T-helper 2 cell treated with Interferon-gamma antibody and Interleukin-4, amounts not matched to agents 100 ng/mL and 5 ng/mL, for 36 hours (primary cell): ENCODE results near the gene APH1A. TPM values are rescaled to one million over a fixed set of nuclear protein-coding genes. Genes with fewer than 3 reads are reported as not detected.
"Not testable (repeated sequence)": the region's sequence is repeated elsewhere in the genome, so short reads cannot be mapped to it uniquely, and the experiment has no call there.

Source experiments
- intact Hi-C: fragments of 100-400 bp; cut with micrococcal nuclease; formaldehyde crosslinking; loops from one replicate; pipeline ENCODE4 v1.15.1; 2023
- total RNA-seq: library from RNA; stranded (reverse); gene quantifications from 2 replicates; pipeline ENCODE4 v1.2.3, GENCODE V29; 2022

APH1A gene
- total RNA-seq, 1 donor from 2014 or later: 136 TPM

DNA sequence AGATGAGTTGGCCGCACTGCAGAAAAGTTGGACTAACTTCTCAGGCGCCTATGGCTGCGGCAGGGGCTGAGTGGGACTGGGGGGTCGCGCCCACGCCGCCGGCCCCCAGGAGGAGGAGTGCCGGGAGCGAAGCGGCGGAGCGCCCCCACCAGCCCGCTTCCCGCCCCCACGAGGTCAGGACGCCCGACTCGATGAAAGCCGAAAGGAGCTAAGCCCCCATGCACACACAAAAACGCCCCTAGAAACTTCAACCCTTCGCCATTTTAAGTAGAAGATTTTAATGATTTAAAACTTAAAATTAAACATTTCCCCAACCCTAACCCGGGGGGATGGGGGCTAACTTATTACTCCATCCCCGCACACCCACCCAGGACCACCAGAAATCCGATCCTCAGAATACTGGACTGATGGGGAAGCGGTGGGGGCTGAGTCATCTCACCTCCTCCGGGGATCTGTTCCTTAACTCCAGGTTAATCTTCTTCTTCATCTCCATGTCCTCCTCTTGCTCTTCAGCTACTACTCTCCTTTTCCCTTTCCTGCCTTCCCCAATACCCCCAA, 33.4 kb downstream of the APH1A start:
- intact Hi-C loops: loop anchor here (2.0 to 10.0 kb wide), 3 partner anchors 57 to 389 kb away; partner anchors contain the start of genes ENSA and MRPS21

DNA sequence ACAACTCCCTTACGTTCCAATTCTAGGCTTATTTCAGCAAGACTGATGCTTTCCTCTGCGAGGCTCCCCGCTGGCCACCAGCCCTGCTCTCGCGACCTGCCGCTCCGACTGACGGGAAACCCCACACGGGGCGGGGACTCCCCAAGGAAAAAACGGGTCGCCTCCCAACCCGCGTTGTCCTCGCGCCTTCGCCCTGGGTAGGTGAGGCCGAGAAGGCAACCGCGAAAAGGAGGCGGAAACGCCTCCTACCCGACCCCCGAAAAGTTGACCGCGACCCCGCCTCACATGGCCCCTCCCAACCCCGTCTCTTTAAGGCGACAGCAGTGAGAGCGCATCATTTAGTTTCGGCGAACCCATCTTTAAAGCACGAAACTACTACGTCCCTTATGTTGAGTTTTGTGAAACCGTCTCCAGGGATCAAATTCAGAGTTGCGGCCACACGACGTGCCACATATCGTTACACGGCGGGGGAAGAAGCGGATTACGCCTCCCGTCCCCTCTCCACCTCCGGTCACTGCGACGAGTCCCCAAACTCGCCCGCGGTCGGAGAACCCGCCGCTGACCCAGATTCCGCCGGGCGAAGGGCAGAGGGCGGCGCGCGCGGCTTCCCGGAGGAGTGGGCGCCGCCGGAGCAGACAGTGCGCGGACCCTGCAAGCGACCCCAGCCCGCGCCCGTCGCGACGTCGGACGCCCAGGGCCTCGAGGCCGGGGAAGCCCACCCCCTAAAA, 34.1 kb downstream of the APH1A start:
- intact Hi-C loops: loop anchor here (1.0 to 10.0 kb wide), 4 partner anchors 21 to 390 kb away; partner anchors contain the start of genes ENSA and MRPS21

DNA sequence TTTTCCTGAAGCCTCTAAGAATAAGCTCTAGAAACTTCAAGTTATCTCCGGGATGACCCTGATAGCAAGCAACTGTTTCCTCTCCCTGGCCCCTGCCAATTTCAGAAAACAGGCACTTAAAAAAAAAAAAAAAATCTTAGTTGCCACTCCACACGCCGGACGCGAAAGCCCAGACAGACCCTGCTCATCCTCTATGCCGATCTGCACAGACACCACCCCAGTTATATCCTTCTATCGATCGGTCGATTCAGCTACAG, 34.6 kb downstream of the APH1A start:
- intact Hi-C loops: loop anchor here (1.0 to 10.0 kb wide), 3 partner anchors 21 to 391 kb away; partner anchors contain the start of gene ENSA

DNA sequence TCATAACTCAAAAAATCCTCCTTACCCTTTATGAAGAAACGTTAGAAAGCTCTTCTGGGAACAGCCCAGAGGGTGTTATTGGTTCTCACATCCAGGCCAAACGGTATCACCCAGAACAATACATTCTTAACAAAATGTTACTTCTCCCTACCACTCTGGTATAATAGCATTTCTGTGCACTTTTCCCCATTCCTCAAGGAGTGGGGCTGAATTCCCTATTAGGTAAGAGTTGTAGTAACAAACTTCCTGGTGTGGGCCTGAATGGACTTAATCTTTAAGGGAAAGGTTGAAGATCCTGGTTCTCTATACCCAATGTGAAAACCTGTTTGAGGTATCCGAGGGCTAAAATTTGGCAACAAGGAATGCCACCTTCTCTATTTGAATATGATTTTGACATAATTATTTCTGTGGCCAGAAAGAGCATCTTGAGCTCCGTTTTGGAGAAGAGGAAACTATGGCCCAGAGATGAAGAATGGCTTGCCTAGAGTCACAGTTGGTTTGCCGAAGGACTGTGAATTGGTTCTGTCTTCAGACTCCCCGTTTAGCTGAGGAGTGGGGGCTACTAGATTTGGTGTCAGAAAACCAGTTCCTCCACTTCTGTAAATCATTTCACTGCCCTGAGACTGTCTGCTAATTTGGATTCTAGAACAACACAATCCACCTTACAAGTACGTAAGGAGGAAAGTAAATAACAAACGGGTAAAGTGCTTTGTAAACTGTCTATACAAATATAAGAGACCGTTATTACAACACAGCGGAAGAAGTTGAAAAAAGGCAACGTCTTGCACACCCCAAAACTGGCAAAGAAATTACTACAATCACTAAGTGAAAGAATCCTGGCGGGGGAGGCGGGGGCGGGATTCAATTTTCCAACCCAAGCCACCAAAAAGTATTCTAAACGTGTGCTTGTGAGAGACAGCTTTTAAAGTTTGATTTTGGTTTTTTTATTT, 35.2 kb downstream of the APH1A start:
- intact Hi-C loops: loop anchor here (1.0 to 10.0 kb wide), 3 partner anchors 20 to 391 kb away; partner anchors contain the start of gene ENSA

DNA sequence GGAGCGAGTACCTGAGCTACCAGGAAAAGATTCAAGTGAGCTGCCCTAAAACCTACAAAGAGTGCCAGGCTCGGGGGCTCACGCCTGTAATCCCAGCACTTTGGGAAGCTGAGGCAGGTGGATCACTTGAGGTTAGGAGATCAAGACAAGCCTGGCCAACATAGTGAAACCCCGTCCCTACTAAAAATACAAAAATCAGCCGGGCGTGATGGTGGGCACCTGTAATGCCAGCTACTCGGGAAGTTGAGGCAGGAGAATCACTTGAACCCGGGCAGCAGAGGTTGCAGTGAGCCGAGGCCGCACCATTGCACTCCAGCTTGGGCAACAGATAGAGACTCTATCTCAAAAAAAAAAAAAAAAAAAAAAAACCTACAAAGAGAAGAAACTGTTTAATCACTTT, 35.9 kb downstream of the APH1A start:
- intact Hi-C loops: loop anchor here (10.0 kb wide), 1 partner anchor 392 kb away; the partner anchor contains the start of gene ENSA

DNA sequence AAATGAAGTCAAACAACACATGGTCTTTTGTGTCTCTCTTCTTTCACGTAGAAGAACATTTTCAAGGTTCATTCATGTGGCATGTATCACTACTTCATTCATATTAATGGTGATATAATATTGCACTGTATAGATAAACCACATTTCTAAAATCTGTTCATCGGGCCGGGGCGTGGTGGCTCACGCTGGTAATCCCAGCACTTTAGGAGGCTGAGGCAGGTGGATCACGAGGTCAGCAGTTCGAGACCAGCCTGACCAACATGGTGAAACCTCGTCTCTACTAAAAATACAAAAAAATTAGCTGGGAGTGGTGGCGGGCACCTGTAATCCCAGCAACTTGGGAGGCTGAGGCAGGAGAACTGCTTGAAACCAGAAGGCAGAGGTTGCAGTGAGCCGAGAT, 40.6 kb downstream of the APH1A start:
- intact Hi-C loops: not testable (repeated sequence)

DNA sequence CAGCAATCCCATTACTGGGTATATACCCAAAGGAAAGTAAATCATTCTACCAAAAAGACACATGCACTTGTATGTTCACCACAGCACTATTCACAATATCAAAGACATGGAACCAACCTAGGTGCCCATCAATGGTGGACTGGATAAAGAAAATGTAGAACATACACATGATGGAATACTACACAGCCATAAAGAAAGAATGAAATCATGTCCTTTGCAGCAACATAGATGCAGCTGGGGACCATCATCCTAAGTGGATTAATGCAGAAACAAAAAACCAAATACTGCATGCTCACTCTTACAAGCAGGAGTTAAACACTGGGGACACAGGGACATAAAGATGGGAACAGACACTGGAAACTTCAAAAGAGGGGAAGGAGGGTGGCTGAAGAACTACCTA, 41.6 kb downstream of the APH1A start:
- intact Hi-C loops: no loop called here

DNA sequence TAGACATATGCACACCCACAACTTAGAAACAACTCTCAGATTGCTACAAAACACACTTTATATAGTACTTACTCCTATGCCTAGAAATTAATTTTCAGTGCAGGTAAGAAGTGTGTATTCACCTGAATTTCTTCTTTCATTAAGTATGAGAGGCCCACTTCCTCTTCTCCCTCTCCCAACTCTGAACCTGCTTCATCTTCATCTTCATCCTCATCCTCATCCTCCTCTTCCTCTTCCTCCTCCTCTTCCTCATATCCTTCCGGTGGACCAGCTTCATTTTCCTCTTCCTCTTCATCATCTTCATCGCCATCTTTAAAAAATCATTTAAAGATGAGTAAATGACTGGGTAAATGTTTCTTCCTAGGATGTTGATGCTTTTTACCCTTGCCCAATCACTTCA, 42.3 kb downstream of the APH1A start:
- intact Hi-C loops: no loop called here

DNA sequence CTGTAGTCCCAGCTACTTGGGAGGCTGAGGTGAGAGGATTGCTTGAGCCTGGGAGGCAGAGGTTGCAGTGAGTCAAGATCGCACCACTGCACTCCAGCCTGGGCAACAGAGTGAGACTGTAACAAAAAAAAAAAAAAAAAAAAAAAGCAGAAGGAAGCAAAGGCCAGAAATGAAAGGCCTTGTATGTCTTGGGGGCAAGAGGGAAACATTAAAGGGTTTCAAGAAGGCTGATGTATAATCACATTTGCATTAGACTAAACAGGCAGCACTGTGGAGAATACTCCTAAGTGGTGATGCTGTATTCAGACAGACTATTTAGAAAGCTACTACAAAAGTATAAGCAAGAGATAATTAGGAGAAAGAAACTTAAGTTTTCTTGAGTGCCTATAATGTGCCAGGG, 43.3 kb downstream of the APH1A start:
- intact Hi-C loops: no loop called here

DNA sequence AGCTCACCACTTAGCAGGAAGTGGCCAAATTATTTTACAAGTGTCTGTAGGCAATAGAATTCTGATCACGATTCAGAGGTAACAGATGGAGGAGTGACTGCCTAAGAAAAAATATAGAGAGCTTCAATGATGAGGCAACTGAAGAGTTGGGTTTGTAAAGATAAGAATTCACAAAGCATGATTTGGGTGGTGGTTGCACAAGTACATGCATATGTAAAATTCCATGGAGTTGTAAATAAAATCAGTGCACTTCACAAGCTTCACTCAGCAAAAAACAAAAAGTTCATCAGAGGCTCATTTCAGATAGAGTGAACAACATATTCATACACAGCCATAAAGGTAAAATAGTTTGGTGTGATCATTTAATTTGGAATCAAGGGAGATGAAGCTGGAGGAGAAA, 43.8 kb downstream of the APH1A start:
- intact Hi-C loops: no loop called here

DNA sequence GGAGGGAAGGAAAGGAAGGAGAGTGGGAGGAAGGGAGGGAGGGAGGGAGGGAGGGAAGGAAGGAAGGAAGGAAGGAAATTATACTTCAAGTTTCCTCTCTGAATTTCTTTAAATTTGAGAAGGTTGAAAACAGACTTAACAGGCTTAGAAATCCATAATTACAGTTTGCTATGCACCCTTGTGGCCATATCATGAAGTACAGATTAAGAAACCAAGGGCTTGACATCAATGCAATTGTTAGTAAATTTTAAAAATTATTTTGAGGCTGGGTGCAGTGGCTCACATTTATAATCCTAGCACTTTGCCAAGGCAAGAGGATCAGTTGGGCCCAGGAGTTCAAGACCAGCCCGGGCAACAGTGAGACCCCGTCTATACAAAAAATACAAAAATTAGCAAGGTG, 47.3 kb downstream of the APH1A start:
- intact Hi-C loops: no loop called here

DNA sequence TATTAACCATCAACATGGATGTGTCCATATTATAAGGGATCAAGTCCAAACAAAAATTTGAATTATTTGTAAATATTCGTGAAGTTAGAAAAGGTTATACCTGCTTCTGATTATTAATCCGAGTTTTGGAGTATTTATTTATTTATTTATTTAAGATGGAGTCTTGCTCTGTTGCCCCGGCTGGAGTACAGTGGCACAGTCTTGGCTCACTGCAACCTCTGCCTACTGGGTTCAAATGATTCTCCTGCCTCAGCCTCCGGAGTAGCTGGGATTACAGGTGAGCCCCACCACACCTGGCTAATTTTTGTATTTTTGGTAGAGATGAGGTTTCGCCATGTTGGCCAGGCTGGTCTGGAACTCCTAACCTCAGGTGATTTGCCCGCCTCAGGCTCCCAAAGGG, 53.0 kb downstream of the APH1A start:
- intact Hi-C loops: not testable (repeated sequence)

Other genes with a start within 250 kb of the APH1A start
- 29.6 and 32.7 TPM in 2 replicates for gene VPS45, start 201.2 kb downstream of the APH1A start, total RNA-seq
- gene PLEKHO1, start 119.1 kb downstream of the APH1A start, total RNA-seq: 70.0 and 71.3 TPM in 2 replicates
- gene ANP32E, start 32.9 kb downstream of the APH1A start, total RNA-seq: 170 and 171 TPM in 2 replicates
- not detected in 2 replicates for gene CA14, start 11.2 kb downstream of the APH1A start, total RNA-seq
- 1.1 and 1.5 TPM in 2 replicates for gene C1orf54, start 3.8 kb upstream of the APH1A start, total RNA-seq
- gene CIART, start 13.5 kb upstream of the APH1A start, total RNA-seq: 1.3 and 1.5 TPM in 2 replicates
- gene MRPS21, start 24.8 kb upstream of the APH1A start, total RNA-seq: 61.8 and 67.2 TPM in 2 replicates
- gene PRPF3, start 52.5 kb upstream of the APH1A start, total RNA-seq: 91.8 TPM in 2 replicates
- 33.2 and 33.6 TPM in 2 replicates for gene RPRD2, start 95.1 kb upstream of the APH1A start, total RNA-seq
- 38.7 and 40.2 TPM in 2 replicates for gene TARS2, start 218.4 kb upstream of the APH1A start, total RNA-seq
- gene ECM1, start 239.1 kb upstream of the APH1A start, total RNA-seq: 1.2 and 1.6 TPM in 2 replicates
- not detected in 2 replicates for gene FALEC, start 246.7 kb upstream of the APH1A start, total RNA-seq